ENCODE data around the gene STON2.

Gene STON2

GRCh38 chr14:81408595-81408994, 8.5 kb upstream of the STON2 start:
- no peak overlapping the region for H3K27ac ChIP-seq (ENCODE audit: low read depth, low read length)
- TF ChIP-seq EZH2phosphoT487 (conservative IDR thresholded peaks at IDR 0.05; ENCODE audit: low read length) = no peak
- TF ChIP-seq CTCF (IDR thresholded peaks at IDR 0.05; ENCODE audit: insufficient read depth, low read length, poor library complexity, severe bottlenecking) = no peak
- no peak overlapping the region for H3K4me2 ChIP-seq (ENCODE audit: low read depth, low read length, poor library complexity, severe bottlenecking)
- no peak overlapping the region for H2AFZ ChIP-seq (ENCODE audit: low read depth, low read length, severe bottlenecking)
- no peaks in the 10 kb centered on the region for H3K27me3 ChIP-seq (ENCODE audit: low read length)
- no peak overlapping the region for H3K9ac ChIP-seq (ENCODE audit: low read length)
- no peaks in the 10 kb centered on the region for H3F3A ChIP-seq (ENCODE audit: insufficient read depth)
- no peaks in the 10 kb centered on the region for H3K79me2 ChIP-seq (ENCODE audit: insufficient read depth, low read length)
- H3K9me3 ChIP-seq (ENCODE audit: insufficient read depth, low read length) = no peaks in the 10 kb centered on the region
- no peaks in the 10 kb centered on the region for H4K20me1 ChIP-seq (ENCODE audit: low read depth, low read length)
- no peaks in the 10 kb centered on the region for H3K36me3 ChIP-seq (ENCODE audit: low read length)
- H3K9me2 ChIP-seq (replicated peaks; ENCODE audit: insufficient read depth, low read length) = no peaks in the 10 kb centered on the region
- no peak overlapping the region for H3K4me3 ChIP-seq (ENCODE audit: insufficient read depth, low read length, poor library complexity, severe bottlenecking)

GRCh38 chr14:81406863-81407262, 6.7 kb upstream of the STON2 start:
- Histone ChIP-seq H4K20me1 (ENCODE audit: low read depth, low read length) (no peaks in the 10 kb centered on the region), H3K4me3 (ENCODE audit: insufficient read depth, low read length, poor library complexity, severe bottlenecking) (no peak overlapping the region), H3K4me2 (ENCODE audit: low read depth, low read length, poor library complexity, severe bottlenecking) (no peak overlapping the region), H3K27ac (ENCODE audit: low read depth, low read length) (no peak overlapping the region), H3K9ac (ENCODE audit: low read length) (no peak overlapping the region), H3K36me3 (ENCODE audit: low read length) (no peaks in the 10 kb centered on the region), H3F3A (ENCODE audit: insufficient read depth) (no peaks in the 10 kb centered on the region), H3K27me3 (ENCODE audit: low read length) (no peaks in the 10 kb centered on the region), H3K79me2 (ENCODE audit: insufficient read depth, low read length) (no peaks in the 10 kb centered on the region), H3K9me2 (replicated peaks; ENCODE audit: insufficient read depth, low read length) (no peaks in the 10 kb centered on the region), H3K9me3 (ENCODE audit: insufficient read depth, low read length) (no peaks in the 10 kb centered on the region), H2AFZ (ENCODE audit: low read depth, low read length, severe bottlenecking) (no peak overlapping the region)
- TF ChIP-seq EZH2phosphoT487 (conservative IDR thresholded peaks at IDR 0.05; ENCODE audit: low read length) = no peak

- Histone ChIP-seq H3K9me3 (ENCODE audit: insufficient read depth, low read length) (no peaks in the 10 kb centered on the region), H2AFZ (ENCODE audit: low read depth, low read length, severe bottlenecking) (no peak overlapping the region), H3K9ac (ENCODE audit: low read length) (no peak overlapping the region), H3K79me2 (ENCODE audit: insufficient read depth, low read length) (no peaks in the 10 kb centered on the region), H3K27me3 (ENCODE audit: low read length) (no peaks in the 10 kb centered on the region), H3F3A (ENCODE audit: insufficient read depth) (no peaks in the 10 kb centered on the region), H4K20me1 (ENCODE audit: low read depth, low read length) (no peaks in the 10 kb centered on the region), H3K4me2 (ENCODE audit: low read depth, low read length, poor library complexity, severe bottlenecking) (no peak overlapping the region), H3K27ac (ENCODE audit: low read depth, low read length) (no peak overlapping the region), H3K4me3 (ENCODE audit: insufficient read depth, low read length, poor library complexity, severe bottlenecking) (no peak overlapping the region), H3K36me3 (ENCODE audit: low read length) (no peaks in the 10 kb centered on the region), H3K9me2 (replicated peaks; ENCODE audit: insufficient read depth, low read length) (no peaks in the 10 kb centered on the region)
- TF ChIP-seq EZH2phosphoT487 (conservative IDR thresholded peaks at IDR 0.05; ENCODE audit: low read length) (no peak), CTCF (IDR thresholded peaks at IDR 0.05; ENCODE audit: insufficient read depth, low read length, poor library complexity, severe bottlenecking) (no peak)
Observed at GRCh38 chr14:81402123-81402495, 2.0 kb upstream of the STON2 start.

- Histone ChIP-seq H3K9me2 (replicated peaks; ENCODE audit: insufficient read depth, low read length) (no peaks in the 10 kb centered on the region), H4K20me1 (ENCODE audit: low read depth, low read length) (no peaks in the 10 kb centered on the region), H3K27me3 (ENCODE audit: low read length) (no peaks in the 10 kb centered on the region), H3F3A (ENCODE audit: insufficient read depth) (no peaks in the 10 kb centered on the region), H3K4me3 (ENCODE audit: insufficient read depth, low read length, poor library complexity, severe bottlenecking) (no peak overlapping the region), H3K79me2 (ENCODE audit: insufficient read depth, low read length) (no peaks in the 10 kb centered on the region), H3K36me3 (ENCODE audit: low read length) (no peaks in the 10 kb centered on the region), H3K4me2 (ENCODE audit: low read depth, low read length, poor library complexity, severe bottlenecking) (no peak overlapping the region), H3K27ac (ENCODE audit: low read depth, low read length) (no peak overlapping the region), H3K9ac (ENCODE audit: low read length) (no peak overlapping the region), H3K9me3 (ENCODE audit: insufficient read depth, low read length) (no peaks in the 10 kb centered on the region), H2AFZ (ENCODE audit: low read depth, low read length, severe bottlenecking) (no peak overlapping the region)
- TF ChIP-seq EZH2phosphoT487 (conservative IDR thresholded peaks at IDR 0.05; ENCODE audit: low read length) (no peak), CTCF (IDR thresholded peaks at IDR 0.05; ENCODE audit: insufficient read depth, low read length, poor library complexity, severe bottlenecking) (no peak)
Observed at GRCh38 chr14:81401420-81402122, 1.4 kb upstream of the STON2 start.
